DMS 273 treated with DMSO at 0.1 percent for 48 hours (cell line): ENCODE results near the gene NUDT9.
A peak's percentile ranks its signal among the peaks of the same experiment; 100 is the strongest.
"Not testable (repeated sequence)": the region's sequence is repeated elsewhere in the genome, so short reads cannot be mapped to it uniquely, and the experiment has no call there.

Experiments used
- DNase-seq: peaks from one replicate; lab custom pipeline; 2025; lab: John Stamatoyannopoulos, UW

The NUDT9 gene

GRCh38 chr4:87409420-87409939 lies 12.9 kb upstream of the NUDT9 start:
- no peak for DNase-seq

GRCh38 chr4:87410157-87410556 lies 12.2 kb upstream of the NUDT9 start:
- DNase-seq, result no peak

- no peak for DNase-seq
These were observed 11.7 kb upstream of the NUDT9 start for GRCh38 chr4:87410679-87411078.

- DNase-seq, result no peak
These were observed 7.6 kb upstream of the NUDT9 start for GRCh38 chr4:87414816-87415215.

GRCh38 chr4:87416965-87417364 lies 5.4 kb upstream of the NUDT9 start:
- DNase-seq, result no peak

GRCh38 chr4:87418410-87418809 lies 4.0 kb upstream of the NUDT9 start:
- not testable (repeated sequence) for DNase-seq

GRCh38 chr4:87419578-87420249 lies 2.7 kb upstream of the NUDT9 start:
- DNase-seq, result no peak

GRCh38 chr4:87420276-87420830 lies 2.0 kb upstream of the NUDT9 start:
- no peak for DNase-seq

- peak; percentile 45 for DNase-seq
These were observed 1.1 kb downstream of the NUDT9 start for GRCh38 chr4:87423317-87424098.

GRCh38 chr4:87424099-87424543 lies 1.7 kb downstream of the NUDT9 start:
- DNase-seq, result not testable (repeated sequence)

- no peak for DNase-seq
These were observed 3.3 kb downstream of the NUDT9 start for GRCh38 chr4:87425711-87426110.

GRCh38 chr4:87426865-87427517 lies 4.6 kb downstream of the NUDT9 start:
- DNase-seq, result no peak

GRCh38 chr4:87427518-87427868 lies 5.1 kb downstream of the NUDT9 start:
- no peak for DNase-seq

- DNase-seq, result no peak
These were observed 6.6 kb downstream of the NUDT9 start for GRCh38 chr4:87428979-87429378.

GRCh38 chr4:87430038-87430437 lies 7.7 kb downstream of the NUDT9 start:
- no peak for DNase-seq

- no peak for DNase-seq
These were observed 11.0 kb downstream of the NUDT9 start for GRCh38 chr4:87433342-87433741.

GRCh38 chr4:87442889-87443288 lies 20.5 kb downstream of the NUDT9 start:
- no peak for DNase-seq

GRCh38 chr4:87444741-87445140 lies 22.4 kb downstream of the NUDT9 start:
- no peak for DNase-seq

GRCh38 chr4:87445964-87446363 lies 23.6 kb downstream of the NUDT9 start:
- DNase-seq, result no peak

GRCh38 chr4:87446375-87446774 lies 24.0 kb downstream of the NUDT9 start:
- DNase-seq, result not testable (repeated sequence)

GRCh38 chr4:87451537-87451936 lies 29.2 kb downstream of the NUDT9 start:
- no peak for DNase-seq

- DNase-seq, result no peak
These were observed 36.5 kb downstream of the NUDT9 start for GRCh38 chr4:87458913-87459312.
